ENCODE measurements around the gene EED.

DNA sequence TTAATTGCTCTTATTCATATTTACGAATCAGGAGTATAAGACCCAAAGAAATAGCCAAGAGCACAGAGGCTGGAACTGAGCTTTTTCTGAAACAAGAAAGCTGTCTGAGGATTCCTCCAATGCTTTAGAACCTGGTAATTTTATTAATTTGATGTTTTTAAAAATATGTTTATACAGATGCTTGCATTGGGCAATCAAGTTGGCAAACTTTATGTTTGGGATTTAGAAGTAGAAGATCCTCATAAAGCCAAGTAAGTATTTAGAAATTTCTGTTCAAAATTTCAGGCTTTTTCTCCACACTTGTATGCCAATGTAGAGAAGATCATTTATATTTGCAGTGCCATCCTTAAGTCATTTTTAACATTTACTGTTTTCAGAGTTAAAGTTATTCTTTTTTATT is 33.2 kb downstream of the EED start:
- TF ChIP-seq, protein P1, sequence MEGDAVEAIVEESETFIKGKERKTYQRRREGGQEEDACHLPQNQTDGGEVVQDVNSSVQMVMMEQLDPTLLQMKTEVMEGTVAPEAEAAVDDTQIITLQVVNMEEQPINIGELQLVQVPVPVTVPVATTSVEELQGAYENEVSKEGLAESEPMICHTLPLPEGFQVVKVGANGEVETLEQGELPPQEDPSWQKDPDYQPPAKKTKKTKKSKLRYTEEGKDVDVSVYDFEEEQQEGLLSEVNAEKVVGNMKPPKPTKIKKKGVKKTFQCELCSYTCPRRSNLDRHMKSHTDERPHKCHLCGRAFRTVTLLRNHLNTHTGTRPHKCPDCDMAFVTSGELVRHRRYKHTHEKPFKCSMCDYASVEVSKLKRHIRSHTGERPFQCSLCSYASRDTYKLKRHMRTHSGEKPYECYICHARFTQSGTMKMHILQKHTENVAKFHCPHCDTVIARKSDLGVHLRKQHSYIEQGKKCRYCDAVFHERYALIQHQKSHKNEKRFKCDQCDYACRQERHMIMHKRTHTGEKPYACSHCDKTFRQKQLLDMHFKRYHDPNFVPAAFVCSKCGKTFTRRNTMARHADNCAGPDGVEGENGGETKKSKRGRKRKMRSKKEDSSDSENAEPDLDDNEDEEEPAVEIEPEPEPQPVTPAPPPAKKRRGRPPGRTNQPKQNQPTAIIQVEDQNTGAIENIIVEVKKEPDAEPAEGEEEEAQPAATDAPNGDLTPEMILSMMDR (IDR thresholded peaks at IDR 0.05 in 2 of 3, conservative IDR thresholded peaks at IDR 0.05 in 1 of 3; ENCODE audit: insufficient read depth in 2 of 3, low read depth in 1 of 3, low read length in 3 of 3) = no peak
- TF ChIP-seq, protein P2, sequence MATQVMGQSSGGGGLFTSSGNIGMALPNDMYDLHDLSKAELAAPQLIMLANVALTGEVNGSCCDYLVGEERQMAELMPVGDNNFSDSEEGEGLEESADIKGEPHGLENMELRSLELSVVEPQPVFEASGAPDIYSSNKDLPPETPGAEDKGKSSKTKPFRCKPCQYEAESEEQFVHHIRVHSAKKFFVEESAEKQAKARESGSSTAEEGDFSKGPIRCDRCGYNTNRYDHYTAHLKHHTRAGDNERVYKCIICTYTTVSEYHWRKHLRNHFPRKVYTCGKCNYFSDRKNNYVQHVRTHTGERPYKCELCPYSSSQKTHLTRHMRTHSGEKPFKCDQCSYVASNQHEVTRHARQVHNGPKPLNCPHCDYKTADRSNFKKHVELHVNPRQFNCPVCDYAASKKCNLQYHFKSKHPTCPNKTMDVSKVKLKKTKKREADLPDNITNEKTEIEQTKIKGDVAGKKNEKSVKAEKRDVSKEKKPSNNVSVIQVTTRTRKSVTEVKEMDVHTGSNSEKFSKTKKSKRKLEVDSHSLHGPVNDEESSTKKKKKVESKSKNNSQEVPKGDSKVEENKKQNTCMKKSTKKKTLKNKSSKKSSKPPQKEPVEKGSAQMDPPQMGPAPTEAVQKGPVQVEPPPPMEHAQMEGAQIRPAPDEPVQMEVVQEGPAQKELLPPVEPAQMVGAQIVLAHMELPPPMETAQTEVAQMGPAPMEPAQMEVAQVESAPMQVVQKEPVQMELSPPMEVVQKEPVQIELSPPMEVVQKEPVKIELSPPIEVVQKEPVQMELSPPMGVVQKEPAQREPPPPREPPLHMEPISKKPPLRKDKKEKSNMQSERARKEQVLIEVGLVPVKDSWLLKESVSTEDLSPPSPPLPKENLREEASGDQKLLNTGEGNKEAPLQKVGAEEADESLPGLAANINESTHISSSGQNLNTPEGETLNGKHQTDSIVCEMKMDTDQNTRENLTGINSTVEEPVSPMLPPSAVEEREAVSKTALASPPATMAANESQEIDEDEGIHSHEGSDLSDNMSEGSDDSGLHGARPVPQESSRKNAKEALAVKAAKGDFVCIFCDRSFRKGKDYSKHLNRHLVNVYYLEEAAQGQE (IDR thresholded peaks at IDR 0.05; ENCODE audit: borderline replicate concordance) = no peak
- TF ChIP-seq, protein P2 (CRISPR knock-in tag; IDR thresholded peaks at IDR 0.05; ENCODE audit: low read depth) = no peak
- TF ChIP-seq E2F4 (CRISPR knock-in tag; IDR thresholded peaks at IDR 0.05; ENCODE audit: low read depth) (no peak), ADNP (tag; IDR thresholded peaks at IDR 0.05) (no peak), CXXC5 (CRISPR knock-in tag; IDR thresholded peaks at IDR 0.05) (no peak), NR2C2 (CRISPR knock-in tag; IDR thresholded peaks at IDR 0.05) (no peak), NR2C2 (tag; IDR thresholded peaks at IDR 0.05) (no peak), ZNF133 (CRISPR knock-in tag; IDR thresholded peaks at IDR 0.05) (no peak), ZNF384 (IDR thresholded peaks at IDR 0.05; ENCODE audit: low read depth, low read length) (no peak)
- TF ChIP-seq, protein P3, sequence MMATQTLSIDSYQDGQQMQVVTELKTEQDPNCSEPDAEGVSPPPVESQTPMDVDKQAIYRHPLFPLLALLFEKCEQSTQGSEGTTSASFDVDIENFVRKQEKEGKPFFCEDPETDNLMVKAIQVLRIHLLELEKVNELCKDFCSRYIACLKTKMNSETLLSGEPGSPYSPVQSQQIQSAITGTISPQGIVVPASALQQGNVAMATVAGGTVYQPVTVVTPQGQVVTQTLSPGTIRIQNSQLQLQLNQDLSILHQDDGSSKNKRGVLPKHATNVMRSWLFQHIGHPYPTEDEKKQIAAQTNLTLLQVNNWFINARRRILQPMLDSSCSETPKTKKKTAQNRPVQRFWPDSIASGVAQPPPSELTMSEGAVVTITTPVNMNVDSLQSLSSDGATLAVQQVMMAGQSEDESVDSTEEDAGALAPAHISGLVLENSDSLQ (IDR thresholded peaks at IDR 0.05) = no peak
